Forelimb muscle (tissue), 1 donor: Measurements from ENCODE around the gene HNF1A. TPM values are rescaled to one million over a fixed set of nuclear protein-coding genes. Genes with fewer than 3 reads are reported as not detected.
A peak's percentile ranks its signal among the peaks of the same experiment; 100 is the strongest.

Source experiments
- DNase-seq: peaks from one replicate; pipeline ENCODE4 v3.0.0-alpha.2; 2013; ENCODE audit warnings: low read depth
- polyA plus RNA-seq: library from polyadenylated mRNA; unstranded; fragments of 120-200 nt; gene quantifications from one replicate; pipeline ENCODE4 v1.2.1, GENCODE V29; 2013; ENCODE audit not compliant: insufficient read length

The HNF1A gene
- polyA plus RNA-seq, 1 donor, result not detected

GRCh38 chr12:120959111-120959878 lies 19.0 kb upstream of the HNF1A start:
- no peak for DNase-seq

DNA sequence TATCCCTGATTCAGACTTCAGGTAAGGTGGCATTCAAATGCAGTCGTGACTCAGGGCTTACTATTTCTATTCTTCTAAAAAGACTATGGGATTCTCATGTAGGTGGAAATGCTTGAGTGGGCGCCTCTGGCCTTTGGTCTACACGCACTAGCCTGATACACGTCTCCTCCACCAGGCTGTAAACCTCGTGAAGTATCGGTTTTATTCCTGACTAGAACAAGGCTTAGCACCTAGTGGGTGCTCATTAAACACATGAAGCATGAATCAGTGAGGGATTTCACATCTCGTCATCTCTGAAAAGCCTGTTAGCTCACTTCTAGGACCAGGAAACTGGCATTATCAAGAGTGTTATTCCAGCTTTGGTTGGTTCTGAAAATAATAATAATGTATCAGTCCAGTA lies 17.7 kb upstream of the HNF1A start:
- DNase-seq, result no peak

- DNase-seq, result no peak
These were observed 16.5 kb upstream of the HNF1A start for GRCh38 chr12:120961604-120962531.

- DNase-seq, result no peak
These were observed 15.8 kb upstream of the HNF1A start for GRCh38 chr12:120962532-120963020.

- DNase-seq, result no peak
These were observed 14.0 kb upstream of the HNF1A start for GRCh38 chr12:120964298-120964697.

DNA sequence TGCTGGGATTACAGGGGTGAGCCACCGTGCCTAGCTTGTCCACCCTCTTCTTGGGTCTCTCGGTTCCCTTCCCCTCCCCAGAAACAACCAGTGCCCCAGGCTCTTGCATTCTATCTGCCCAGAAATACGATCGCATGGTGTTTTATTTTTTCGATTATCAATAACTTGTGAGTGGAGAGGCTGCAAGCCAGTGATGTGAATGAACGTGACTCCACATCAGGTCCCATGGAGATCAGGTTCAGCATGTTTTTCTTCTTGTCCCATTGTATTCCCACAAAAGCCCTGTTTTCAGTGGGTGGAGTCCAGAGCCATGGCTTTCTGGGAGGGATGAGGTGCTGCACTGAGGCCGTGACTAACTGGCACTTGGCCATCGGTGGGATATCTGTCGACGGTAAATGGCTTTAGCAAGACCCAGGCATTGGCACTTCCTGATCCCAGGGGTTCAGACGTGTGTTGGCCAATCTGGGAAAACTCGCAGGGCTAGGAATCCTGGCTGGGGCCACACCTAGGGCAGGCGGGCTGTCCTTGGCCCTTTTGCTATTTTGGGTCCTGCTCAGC lies 12.7 kb upstream of the HNF1A start:
- DNase-seq, result no peak

GRCh38 chr12:120970310-120970709 lies 8.0 kb upstream of the HNF1A start:
- no peak for DNase-seq

DNA sequence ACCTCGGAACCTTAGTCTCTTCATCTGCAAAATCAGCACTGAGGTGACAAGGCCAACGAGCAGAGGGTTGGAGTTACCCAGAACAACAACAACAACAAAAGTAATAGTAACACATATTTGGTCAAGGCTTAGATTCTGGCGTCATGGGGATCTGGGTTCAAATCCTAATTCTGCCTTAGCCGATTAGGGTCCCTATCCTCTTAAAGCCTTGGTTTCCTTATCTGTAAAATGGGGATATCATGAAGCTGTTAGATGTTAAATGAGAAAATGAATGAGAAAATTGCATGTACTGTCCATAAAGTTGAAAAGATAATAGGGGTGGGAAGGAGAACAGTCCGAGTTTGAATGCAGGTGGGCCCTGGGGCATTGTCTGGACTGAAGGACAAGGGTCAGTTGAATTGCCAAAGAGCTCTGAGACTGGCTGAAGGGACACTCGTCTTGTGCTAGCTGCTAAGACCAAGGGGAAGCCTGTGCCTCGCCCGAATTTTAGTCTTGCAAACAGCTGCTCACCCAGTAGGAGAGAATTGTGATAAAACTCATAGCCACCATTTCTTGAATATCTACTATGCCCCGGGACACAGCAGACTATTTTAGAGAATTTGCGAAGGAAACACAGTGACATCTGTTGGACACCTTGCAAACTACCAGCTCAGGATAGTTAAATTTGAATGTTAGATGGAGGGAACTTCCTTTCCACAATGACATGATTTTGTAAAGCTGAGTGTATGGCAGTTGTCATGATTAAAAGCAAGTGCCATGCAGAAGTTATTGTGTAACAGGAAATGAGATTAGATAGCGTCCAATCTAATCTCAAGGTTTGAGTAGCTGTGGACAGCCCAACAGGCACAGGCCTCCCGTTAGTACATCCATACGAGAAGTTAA lies 6.8 kb upstream of the HNF1A start:
- peak; percentile 43 for DNase-seq

- no peak for DNase-seq
These were observed 5.3 kb upstream of the HNF1A start for GRCh38 chr12:120972870-120973543.

GRCh38 chr12:120977531-120978295 lies 630 bp upstream of the HNF1A start:
- DNase-seq, result no peak

DNA sequence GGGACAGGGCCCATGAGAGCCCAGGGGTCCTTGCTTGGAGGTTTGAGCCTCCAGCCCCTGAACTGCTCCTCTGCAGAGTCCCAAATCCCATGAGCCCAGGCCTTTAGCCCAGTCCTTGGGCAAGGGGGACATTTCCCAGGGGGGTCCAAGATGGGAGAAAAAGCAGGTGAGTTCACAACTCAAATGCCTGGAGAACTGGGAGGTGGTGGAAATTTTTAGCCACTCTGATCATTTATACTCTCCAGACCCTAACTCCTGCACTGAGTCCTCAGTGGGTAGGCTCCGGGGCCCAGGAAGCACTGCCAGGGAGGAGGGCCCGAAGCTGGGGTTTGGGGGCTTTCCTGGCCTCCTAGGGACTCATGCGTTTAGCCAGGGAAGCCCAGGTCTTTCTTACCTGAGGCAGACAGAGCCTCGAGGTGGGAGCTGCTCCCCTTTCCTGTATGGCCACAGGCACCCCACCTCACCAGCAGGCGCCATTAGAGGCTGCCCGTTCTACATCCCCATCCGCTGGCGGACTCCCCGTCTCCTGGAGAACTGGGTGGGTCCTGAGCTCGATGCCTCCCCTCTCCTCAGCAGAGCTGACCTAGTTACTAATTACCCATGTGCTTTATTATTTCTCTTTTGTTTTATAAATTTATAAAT lies 998 bp downstream of the HNF1A start:
- DNase-seq, result no peak

DNA sequence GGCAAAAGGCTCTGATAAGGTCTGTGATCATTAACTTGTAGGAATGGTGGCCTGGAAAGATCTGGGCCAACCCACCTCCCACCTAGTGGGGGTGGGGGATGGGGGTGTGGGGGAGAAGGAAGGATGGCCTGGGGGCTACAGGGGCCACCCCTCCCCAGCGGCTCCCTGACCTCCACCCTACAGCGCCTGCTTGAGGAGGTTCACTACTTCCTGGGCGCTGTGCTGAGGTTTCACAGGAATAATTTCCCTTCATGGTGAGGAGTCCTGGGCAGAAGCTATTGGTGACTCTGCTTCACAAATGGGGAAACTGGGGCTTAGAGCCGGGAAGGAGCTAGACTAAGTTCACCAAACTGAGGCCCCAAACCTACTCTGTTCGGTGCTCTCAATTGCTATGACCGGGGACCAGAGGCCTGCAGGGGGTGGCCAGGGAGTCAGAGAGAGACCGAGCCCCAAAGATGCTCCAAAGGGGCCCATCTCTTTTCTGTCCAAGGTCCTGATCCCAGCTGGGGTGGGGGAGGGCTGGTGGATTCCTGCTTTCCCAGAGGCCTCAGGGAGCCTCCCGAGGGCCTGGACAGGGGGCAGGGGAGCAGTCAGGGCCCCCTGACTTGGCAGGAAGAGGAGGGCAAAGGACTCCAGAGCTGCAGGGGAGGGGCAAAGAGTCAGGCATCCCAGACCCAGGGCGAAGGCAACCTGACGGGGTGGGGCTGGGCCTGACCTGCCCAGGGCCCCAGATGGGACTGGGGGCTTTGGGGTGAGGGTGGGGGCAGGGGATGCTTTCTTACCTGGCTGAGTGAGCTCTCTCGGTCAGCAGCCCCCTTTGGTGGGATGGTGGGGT lies 1.7 kb downstream of the HNF1A start:
- DNase-seq, result no peak

DNA sequence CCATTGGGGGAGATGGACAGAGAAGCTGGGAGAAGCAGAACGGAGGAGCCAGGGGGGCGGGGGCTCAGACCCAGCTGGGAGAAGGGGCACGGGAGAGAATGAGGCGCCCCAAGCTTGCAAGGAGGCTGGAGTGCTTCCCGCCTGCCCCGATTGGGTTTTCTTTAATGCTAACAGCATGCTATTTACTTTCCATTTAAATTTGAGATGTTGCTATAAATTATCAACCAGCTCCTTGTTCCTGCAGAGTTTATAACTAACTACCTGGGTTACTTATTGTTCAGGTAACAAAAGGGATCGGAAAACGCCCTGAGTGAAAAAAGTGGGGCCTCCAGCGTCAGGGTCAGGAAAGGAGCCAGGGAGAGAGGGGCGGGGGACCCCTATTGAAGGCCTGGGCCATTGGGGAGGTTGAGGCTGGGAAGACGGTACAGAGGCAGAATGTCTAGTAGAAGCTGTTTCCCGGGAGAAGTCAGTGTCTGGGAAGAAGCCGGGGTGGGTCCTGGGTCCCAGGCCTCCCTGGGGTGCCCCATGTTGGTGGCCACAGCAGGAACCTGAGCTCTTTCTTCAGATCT lies 2.5 kb downstream of the HNF1A start:
- no peak for DNase-seq

- DNase-seq, result no peak
These were observed 3.1 kb downstream of the HNF1A start for GRCh38 chr12:120981407-120981941.

DNA sequence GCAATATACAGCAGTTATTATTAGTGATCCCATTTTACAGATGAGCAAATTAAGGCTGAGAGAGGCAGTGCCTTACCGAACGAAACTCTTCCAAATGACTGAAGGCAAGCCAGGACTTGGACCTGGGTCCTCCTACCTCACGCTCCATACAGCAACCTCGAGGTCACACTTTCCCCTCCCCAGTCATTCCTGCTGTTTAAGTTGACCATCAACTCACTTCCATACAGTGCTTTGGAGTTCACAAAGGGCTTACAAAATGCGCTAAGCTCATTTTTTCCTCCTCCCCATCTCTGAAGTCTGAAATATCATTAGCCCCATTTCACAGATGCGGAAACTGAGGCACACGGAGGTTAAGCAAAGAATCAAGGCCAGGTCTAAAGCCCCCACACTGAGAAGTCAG lies 4.3 kb downstream of the HNF1A start:
- DNase-seq, result no peak

DNA sequence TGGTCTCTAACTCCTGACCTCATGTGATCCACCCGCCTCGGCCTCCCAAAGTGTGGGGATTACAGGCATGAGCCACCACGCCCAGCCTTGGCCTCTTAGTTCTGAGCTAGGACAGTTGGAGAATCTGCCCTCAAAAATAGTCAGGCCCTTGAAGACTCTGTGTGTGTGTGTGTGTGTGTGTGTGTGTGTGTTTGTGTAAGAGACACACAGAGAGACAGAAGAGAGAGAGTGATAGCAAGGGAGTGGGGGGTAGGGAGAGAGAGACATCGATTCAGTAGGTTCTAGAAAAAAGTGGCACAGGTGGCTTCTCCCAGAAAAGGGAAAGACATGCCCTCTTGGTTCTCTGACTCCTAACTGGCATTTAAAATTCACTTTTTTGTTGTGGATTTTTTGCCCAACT lies 5.4 kb downstream of the HNF1A start:
- DNase-seq, result no peak

- no peak for DNase-seq
These were observed 6.1 kb downstream of the HNF1A start for GRCh38 chr12:120984351-120984898.

GRCh38 chr12:120988234-120988633 lies 9.9 kb downstream of the HNF1A start:
- no peak for DNase-seq
